CD4-positive, alpha-beta T cell treated with Interleukin-12 subunit alpha and Interleukin-12 subunit beta, for 1 hour (primary cell): ENCODE measurements around the gene CXCR3.
"Not testable (repeated sequence)": the region's sequence is repeated elsewhere in the genome, so short reads cannot be mapped to it uniquely, and the experiment has no call there.

Experiments used
- DNase-seq: peaks from one replicate; pipeline ENCODE4 v3.0.0-alpha.2; 2020

Gene CXCR3

GRCh38 chrX:71636438-71637252 lies 18.3 kb upstream of the CXCR3 start:
- DNase-seq, result no peak

GRCh38 chrX:71634366-71634765 lies 16.1 kb upstream of the CXCR3 start:
- DNase-seq, result no peak

DNA sequence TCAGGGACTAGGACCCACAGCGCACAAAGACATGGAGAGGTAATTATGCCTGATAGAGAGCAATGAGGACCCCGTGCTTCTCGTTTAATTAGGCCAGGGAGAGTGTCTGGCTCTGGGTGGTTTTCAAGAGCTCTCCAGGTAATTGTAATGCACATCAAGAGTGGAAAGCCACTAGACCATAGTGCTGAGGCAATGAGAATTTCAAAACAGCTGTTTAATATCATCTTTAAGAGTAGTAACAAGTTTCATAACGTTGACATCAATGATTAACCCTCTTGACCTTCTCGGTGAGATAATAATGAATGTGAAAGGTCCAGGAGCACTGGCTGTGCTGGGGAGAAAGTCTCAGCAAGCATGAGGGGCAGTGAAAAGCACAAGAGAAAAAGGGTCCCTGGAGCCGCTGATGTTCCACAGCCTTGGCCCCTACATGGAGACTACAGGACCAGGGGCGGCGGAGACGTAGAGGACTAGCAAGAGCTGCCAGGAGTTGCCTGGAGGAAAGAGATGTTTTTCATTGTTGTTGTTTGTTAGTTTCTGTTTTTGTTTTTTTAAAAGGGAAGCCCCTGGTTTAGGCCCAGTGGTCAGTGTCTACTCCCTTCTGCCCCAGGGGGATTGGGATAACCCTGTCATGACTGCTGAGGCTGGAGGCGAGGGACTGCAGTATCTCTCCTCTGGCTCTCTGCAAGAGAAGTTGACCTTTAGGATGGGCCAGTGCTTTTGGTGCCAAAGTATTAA lies 14.8 kb upstream of the CXCR3 start:
- no peak for DNase-seq

DNA sequence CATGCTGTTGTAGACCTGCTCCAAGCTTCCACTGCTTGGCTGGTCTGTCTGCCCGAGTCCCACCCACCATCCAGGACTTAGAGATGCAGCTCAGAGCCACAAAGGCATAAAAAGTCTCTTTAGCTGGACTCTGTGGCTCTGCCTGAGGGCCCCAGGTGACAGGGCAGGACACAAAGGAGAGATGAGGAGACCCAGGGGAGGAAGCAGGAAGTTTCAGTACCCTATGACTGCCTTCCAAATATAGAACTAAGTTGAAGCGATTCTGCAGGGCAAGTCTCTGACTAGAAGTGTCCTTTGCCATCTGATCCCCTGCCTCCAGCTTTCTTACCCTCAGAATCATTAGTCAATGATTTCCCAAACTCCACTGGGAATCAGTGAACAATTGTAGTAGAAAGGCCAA lies 11.2 kb upstream of the CXCR3 start:
- no peak for DNase-seq

DNA sequence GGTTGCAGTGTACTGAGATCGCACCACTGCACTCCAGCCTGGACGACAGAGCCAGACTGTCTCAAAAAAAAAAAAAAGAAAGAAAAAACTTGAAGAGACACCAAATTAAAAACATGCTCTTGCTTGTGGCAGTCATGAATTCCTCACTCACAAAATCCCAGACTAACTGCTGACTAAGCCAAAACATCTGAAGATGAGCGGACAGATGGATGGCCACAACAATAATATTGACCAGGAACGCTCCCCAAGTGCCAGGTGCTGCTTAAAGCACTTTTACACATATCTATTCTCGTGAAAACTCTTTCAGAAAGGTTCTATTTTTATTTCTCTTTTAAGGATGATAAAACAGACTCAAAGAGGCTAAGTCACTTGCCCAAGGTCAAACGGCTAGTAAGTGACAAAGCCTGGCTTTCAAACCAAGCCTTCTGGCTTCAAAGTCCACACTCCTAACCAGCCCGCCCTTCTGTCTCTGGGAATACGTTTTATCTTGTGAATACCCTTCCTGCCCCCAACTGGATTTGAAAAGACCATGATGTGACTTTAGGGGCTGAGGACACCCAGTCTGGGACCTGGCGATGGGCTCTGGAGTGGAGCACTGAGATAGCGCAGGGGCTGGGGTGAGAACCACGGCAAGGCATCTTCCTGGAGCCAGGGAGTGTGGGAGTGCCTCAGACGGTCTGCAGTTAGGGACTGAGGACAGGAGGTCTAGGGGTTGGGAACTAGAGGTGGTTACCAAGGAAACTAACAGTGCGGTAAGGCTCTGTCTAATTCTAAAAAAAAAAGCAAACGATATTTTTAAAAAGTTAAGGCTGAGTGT lies 9.5 kb upstream of the CXCR3 start:
- DNase-seq, result no peak

GRCh38 chrX:71626576-71626975 lies 8.3 kb upstream of the CXCR3 start:
- DNase-seq, result no peak

DNA sequence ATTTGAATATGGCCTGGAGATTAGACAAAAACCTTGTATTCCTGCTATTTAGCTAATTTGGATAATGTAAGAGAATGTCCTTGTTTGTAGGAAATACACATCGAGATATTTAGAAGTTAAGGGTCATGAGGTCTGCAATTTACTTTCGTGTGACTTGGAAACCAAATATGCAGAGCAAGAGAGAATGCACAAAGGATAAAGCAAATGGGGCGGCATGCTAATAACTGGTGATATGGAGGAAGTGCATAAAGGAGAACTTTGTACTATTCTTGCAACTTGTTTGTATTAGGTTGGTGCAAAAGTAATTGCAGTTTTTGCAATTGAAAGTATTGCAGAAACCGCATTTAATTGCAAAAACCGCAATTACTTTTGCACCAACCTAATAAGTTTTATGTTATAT lies 7.2 kb upstream of the CXCR3 start:
- DNase-seq, result no peak

GRCh38 chrX:71623714-71624113 lies 5.4 kb upstream of the CXCR3 start:
- peak; percentile 34 for DNase-seq

DNA sequence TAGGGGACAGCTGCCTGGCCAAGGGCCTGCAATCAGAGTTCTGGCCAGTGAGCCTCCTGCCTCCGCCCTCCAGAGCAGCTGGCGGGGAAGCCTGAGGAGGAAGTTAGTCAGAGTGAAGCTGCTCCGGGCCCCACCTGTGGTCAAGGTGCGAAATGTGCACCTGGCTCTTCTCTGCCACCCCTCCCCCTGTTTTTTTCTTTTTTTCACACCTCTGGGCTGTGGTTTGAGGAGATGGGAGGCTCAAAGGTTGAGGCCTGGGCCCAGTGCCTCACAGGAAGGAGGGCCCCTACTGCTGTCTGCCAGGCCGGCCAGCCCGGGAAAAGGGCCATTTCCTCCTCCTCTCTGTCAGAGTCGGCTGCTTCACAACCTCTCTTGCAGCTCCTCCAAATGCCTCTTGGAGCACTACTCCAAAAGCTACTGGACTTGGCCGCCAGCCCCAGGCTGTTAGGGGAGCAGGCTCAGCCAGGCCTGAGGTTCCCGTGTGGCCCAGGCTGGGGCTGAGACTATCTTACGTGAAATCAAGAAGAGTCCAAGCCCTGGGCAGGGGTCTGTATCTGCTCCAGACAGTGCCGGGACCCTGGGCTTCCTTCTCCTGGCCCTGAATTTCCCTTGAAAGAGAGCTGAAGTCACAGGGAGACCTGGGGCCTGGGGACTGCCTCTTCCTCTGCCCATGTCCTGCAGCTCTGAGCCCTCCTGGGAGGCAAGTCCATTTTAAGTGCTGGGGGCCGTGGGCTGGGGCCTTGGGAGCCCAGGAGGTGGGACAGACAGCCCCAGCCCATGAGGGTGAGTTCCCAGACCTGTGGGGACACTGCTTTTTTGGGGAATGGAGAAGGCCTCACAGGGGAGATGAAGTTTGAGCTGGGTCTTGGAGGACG lies 4.5 kb upstream of the CXCR3 start:
- DNase-seq, result peak; percentile 83

- DNase-seq, result no peak
Observed at GRCh38 chrX:71622032-71622575, 3.8 kb upstream of the CXCR3 start.

DNA sequence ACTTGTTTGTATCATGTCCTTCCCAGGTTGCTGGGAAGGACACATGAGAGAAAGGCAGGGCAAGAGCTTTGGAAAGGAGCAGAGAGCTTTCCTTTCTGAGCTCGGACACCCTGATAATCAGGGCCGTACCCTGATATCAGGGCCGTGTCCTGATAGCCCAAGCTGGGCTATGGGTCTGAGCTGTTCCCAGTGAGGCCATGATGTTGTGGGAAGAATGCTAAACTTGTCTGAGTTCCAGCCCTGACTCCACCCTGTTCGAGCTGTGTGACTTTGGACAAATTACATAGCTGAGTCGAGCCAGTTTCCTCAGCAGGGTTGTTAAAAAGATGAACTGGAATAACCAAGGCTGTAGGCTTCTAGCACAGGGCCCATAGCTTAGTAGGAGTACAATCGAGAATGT lies 3.3 kb upstream of the CXCR3 start:
- no peak for DNase-seq

GRCh38 chrX:71619986-71620385 lies 1.7 kb upstream of the CXCR3 start:
- DNase-seq, result no peak

DNA sequence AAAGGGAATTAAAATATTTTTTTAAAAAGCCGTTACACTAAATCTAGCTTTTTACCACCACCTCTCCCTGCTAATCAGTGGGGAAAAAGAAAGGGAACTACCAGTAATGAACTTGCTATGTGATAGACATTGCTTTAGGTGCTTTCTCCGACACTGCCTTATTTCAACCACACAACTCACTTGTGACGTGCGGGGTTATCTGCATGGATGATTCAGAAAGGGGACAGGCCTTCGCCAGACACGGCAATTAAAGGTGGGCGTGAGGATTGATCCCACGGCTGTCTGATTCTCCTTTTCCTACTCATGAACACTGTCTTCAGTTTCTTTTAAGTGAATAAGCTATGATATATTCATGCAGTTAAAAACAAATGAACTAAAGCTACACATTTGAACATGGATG lies 882 bp upstream of the CXCR3 start:
- DNase-seq, result peak; percentile 57

DNA sequence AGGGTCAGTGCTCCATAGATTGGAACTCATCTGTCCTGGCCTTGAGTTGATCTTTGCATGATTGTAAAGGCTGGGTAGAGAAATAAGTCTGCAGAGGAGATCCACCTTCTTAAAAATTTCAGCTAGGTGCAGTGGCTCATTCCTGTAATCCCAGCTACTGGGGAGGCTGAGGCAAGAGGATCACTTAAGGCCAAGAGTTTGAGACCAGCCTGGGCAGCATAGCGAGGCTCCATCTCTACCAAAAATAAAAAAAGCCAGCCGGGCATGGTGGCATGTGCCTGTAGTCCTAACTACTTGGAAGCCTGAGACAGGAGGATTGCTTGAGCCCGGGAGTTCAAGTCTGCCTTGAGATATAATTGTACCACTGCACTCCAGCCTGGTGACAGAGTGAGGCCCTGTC lies 476 bp upstream of the CXCR3 start:
- DNase-seq, result no peak

DNA sequence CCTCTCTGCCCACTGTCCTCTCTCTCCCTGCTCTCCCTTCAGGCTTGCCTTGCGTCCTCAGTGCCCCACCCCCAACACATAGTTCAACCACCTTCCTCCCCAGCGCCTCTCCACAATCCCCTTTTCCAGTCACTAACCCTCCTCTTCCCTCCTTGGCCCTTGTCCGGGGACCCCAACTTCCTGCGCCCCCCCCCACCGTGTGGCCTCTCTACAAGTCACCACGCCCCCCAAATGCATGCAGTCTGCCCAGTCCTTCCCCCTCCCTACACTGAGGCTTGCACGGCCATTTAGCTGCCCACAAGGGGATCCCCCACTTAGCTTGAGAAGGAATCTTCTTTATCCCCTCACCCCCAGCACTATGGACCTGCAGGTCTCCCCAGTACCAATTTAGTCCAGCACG lies 569 bp downstream of the CXCR3 start:
- no peak for DNase-seq

DNA sequence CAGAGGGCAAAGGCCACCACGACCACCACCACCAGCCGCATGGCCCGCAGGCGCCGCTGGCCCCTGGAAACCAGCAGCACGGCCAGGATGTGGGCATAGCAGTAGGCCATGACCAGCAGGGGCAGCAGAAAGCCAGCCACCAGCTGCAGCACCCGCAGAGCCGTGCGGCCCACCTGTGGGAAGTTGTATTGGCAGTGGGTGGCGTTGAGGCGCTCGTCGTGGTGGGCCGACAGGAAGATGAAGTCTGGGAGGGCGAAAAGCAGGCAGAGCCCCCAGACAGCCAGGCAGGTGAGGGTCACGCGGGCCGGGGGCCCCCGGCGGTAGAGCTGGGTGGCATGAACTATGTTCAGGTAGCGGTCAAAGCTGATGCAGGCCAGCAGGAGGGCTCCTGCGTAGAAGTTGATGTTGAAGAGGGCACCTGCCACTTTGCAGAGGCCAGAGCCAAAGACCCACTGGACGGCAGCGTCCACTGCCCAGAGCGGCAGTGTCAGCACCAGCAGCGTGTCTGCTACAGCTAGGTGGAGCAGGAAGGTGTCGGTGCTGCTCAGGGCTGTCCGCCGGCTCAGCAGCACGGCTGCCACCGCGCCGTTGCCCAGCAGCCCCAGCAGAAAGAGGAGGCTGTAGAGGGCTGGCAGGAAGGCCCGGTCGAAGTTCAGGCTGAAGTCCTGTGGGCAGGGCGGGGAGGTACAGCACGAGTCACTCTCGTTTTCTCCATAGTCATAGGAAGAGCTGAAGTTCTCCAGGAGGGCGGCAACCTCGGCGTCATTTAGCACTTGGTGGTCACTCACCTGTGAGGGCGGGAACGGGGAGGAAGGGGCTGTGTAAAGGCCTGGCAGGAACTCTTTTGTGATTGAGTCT lies 1.4 kb downstream of the CXCR3 start:
- DNase-seq, result peak; percentile 36

DNA sequence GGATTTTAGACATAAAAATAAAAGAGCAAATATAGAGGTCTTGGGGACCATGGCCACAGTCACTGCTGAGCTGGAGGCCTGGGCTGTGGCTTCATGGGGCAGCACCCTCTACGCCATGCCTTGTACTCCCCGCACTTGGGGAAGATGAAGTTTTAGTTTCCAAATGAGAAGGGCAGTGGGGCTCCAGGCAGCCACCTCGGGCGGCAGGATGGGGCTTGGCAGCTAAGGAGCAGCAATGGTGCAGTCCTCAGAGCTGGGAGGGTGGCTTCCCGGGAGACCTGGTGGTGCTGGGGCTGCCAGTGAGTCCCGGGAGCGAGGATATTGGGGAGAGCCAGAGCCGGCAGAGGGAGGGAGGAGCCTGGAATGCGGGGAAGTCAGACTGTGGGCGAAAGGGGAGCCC lies 2.4 kb downstream of the CXCR3 start:
- DNase-seq, result no peak

- DNase-seq, result no peak
Observed at GRCh38 chrX:71615056-71615455, 3.3 kb downstream of the CXCR3 start.

GRCh38 chrX:71612256-71612655 lies 6.1 kb downstream of the CXCR3 start:
- no peak for DNase-seq

GRCh38 chrX:71611736-71612135 lies 6.6 kb downstream of the CXCR3 start:
- DNase-seq, result not testable (repeated sequence)

DNA sequence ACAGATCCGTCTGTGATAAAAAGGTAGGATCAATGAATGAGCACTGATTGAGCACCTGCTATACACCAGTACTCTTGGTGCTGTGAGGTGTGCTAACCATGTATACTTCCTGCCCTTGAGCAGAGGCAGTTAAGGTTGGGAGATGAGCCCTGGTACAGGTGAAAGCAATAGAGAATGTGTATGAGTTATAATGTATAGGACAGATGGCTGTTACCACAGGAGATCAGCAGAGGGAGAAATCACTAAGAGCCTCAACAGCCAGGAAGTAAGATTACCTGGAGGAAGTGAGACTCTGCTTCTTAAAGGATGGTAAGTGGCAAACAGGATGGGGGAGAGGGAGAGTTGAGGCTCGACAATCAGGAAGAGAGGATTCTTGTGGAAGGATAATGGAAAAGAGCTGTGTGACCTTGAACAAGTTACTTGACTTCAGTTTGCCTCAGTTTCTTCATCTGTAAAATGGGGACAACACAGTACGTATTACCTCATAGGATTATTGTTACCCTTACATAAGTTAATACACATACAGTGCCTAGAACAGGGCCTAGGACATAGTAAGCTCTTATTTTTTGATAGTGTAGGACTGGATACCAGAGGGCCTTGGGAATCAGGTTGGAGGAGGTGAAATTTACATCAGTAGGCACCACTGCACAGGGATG lies 9.1 kb downstream of the CXCR3 start:
- DNase-seq, result peak; percentile 32
